ENCODE data around the gene FBLN1. TPM values are rescaled to one million over a fixed set of nuclear protein-coding genes. Genes with fewer than 3 reads are reported as not detected.

FBLN1 gene
- polyA plus RNA-seq, 1 of the 3 experiments (the other 2 are of a cell fraction), result 147 TPM

DNA sequence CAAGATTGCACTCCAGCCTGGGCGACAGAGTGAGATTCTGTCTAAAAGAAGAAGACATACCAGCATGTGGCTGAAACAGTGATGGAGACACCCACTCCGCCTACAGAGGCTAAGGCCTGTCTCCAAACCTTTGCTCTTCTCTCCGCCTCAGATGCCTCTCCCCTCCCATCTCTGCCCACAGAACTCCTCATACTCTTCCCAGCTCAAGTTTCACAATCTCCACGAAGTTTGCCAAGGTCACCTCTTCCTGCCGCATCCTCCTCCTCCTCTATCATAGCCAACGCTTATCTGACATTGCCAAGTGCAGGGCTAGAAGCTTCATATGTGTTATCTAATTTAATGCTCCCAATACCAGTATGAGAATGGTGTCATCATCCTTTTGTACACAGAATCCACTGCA lies 25.9 kb upstream of the FBLN1 start:
- Histone ChIP-seq H3K4me1 (ENCODE audit: control insufficient read depth in 1 of 2, insufficient read depth in 2 of 2, low read depth in 1 of 2, low read length in 1 of 2) (no peaks in the 10 kb centered on the region; a peak in 1 of 4 replicates), H3K27ac (ENCODE audit: low read depth in 2 of 2, low read length in 1 of 2) (no peak overlapping the region), H3K79me2 (ENCODE audit: insufficient read depth) (no peaks in the 10 kb centered on the region), H3K9me3 (no peaks in the 10 kb centered on the region; the same call in 1 of the 2 replicates), H3K36me3 (replicated peaks in 1 of 2; ENCODE audit: control insufficient read depth in 1 of 2, insufficient read depth in 2 of 2, low read length in 1 of 2) (no peaks in the 10 kb centered on the region), H4K20me1 (ENCODE audit: insufficient read depth) (no peaks in the 10 kb centered on the region), H3K27me3 (ENCODE audit: insufficient read depth) (no peaks in the 10 kb centered on the region), H3K4me2 (no peak overlapping the region), H2AFZ (ENCODE audit: low read depth) (no peak overlapping the region), H3K4me3 (ENCODE audit: low read depth in 2 of 2, low read length in 1 of 2) (no peak overlapping the region), H3K9ac (no peak overlapping the region), H3F3A (replicated peaks; ENCODE audit: insufficient read depth) (no peaks in the 10 kb centered on the region), H3K9me2 (no peaks in the 10 kb centered on the region)
- TF ChIP-seq RCOR1 (IDR thresholded peaks at IDR 0.05; ENCODE audit: low read length) (no peak), FOXM1 (IDR thresholded peaks at IDR 0.05; ENCODE audit: low read depth) (no peak)
- ChIA-PET CTCF (no interaction called here), POLR2A (no interaction called here)
- 82% methylated on average over 6 of the region's 6 CpGs for WGBS (ENCODE audit: low lambda C conversion rate)
- DNase-seq, result no peak

DNA sequence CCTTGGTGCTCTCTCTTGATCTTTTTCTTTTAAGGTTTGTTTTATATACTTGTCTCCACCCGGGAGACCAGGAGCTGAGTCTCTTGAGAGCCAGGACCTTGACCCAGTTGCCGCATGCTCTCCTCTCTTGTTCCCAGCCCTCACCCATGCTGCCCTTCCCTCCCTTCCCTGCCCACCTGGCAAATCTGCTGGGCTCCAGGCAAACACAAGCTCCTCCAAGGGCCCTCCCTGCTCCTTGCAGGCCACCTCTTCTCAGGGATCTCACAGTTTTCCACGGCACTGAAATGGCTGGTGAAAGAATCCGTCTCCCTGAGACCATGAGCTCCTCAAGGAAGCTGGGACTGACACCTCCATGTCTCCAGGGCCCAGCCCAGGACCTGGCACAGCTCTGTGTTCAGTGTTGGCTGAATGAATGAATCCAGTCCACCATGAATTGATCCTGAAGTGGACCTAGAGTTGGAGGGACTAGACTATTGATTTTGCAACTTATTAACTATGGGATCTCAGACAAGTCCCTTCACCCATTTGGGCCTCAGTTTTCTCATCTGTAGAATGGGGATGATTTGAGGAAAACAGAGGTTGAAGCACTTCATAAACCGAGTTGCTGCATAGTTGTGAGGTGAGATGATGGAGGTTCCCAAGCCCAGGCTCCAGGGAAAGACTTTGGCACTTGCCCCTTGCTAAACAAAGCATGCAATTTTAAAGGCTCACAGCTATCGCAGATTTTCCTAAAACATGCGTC lies 25.1 kb upstream of the FBLN1 start:
- ChIA-PET CTCF (interaction anchor here (1.1 kb wide), 1 partner anchor 19 kb away, joined by 3 read pairs; no protein-coding TSS in a partner anchor), POLR2A (no interaction called here)
- WGBS (ENCODE audit: low lambda C conversion rate), result 81% methylated on average over 7 of the region's 7 CpGs
- DNase-seq, result no peak
- TF ChIP-seq MEF2A (IDR thresholded peaks at IDR 0.05; ENCODE audit: borderline replicate concordance, low read depth) (no peak), RCOR1 (IDR thresholded peaks at IDR 0.05; ENCODE audit: low read length) (no peak), EP300 (IDR thresholded peaks at IDR 0.05; ENCODE audit: borderline replicate concordance in 1 of 2, low read depth in 1 of 2, low read length in 1 of 2) (no peak), EZH2phosphoT487 (IDR thresholded peaks at IDR 0.05; ENCODE audit: borderline replicate concordance, low read depth) (no peak)
- TF ChIP-seq, protein P1, sequence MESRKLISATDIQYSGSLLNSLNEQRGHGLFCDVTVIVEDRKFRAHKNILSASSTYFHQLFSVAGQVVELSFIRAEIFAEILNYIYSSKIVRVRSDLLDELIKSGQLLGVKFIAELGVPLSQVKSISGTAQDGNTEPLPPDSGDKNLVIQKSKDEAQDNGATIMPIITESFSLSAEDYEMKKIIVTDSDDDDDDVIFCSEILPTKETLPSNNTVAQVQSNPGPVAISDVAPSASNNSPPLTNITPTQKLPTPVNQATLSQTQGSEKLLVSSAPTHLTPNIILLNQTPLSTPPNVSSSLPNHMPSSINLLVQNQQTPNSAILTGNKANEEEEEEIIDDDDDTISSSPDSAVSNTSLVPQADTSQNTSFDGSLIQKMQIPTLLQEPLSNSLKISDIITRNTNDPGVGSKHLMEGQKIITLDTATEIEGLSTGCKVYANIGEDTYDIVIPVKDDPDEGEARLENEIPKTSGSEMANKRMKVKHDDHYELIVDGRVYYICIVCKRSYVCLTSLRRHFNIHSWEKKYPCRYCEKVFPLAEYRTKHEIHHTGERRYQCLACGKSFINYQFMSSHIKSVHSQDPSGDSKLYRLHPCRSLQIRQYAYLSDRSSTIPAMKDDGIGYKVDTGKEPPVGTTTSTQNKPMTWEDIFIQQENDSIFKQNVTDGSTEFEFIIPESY (IDR thresholded peaks at IDR 0.05; ENCODE audit: borderline replicate concordance, low read depth), result no peak
- H3K9ac ChIP-seq, result no peak overlapping the region
- H3K4me1 ChIP-seq (ENCODE audit: control insufficient read depth in 1 of 2, insufficient read depth in 2 of 2, low read depth in 1 of 2, low read length in 1 of 2), result no peaks in the 10 kb centered on the region; a peak in 1 of 4 replicates
- no peaks in the 10 kb centered on the region for H3K79me2 ChIP-seq (ENCODE audit: insufficient read depth)
- no peaks in the 10 kb centered on the region for H3F3A ChIP-seq (replicated peaks; ENCODE audit: insufficient read depth)
- no peak overlapping the region for H3K4me2 ChIP-seq
- no peaks in the 10 kb centered on the region for H3K27me3 ChIP-seq (ENCODE audit: insufficient read depth)
- no peaks in the 10 kb centered on the region for H3K36me3 ChIP-seq (replicated peaks in 1 of 2; ENCODE audit: control insufficient read depth in 1 of 2, insufficient read depth in 2 of 2, low read length in 1 of 2)
- no peaks in the 10 kb centered on the region; the same call in 1 of the 2 replicates for H3K9me3 ChIP-seq
- H2AFZ ChIP-seq (ENCODE audit: low read depth), result no peak overlapping the region
- no peak overlapping the region for H3K4me3 ChIP-seq (ENCODE audit: low read depth in 2 of 2, low read length in 1 of 2)
- H4K20me1 ChIP-seq (ENCODE audit: insufficient read depth), result no peaks in the 10 kb centered on the region
- no peaks in the 10 kb centered on the region for H3K9me2 ChIP-seq
- H3K27ac ChIP-seq (ENCODE audit: low read depth in 2 of 2, low read length in 1 of 2), result no peak overlapping the region

DNA sequence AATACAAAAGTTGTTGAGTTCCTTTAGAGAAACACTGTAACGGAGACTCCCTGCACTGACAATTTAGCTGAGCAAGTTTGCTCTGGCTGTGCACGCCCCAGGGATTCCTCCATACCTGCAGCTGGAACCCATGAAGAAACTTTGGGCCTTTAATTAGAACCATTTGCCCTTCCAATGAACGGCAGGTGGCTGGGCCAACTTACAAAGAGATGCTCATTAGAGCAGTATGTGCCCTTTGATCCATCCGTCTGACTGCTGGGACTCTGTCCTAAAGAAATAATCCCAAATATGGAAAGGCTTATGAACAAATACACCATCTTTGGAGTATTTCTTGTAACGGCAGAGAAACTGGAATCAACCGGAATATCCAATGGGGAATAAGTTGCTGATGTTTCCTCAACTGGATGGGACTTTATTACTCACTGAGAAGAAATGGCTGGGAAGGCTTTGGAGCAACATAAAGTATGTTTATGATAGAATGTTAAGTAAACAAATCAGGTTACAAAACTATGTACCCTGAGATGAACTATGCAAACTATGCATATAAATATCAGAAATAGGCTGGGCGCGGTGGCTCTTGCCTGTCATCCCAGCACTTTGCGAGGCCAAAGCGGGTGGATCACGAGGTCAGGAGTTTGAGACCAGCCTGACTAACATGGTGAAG lies 24.4 kb upstream of the FBLN1 start:
- H3K27ac ChIP-seq (ENCODE audit: low read depth in 2 of 2, low read length in 1 of 2), result 0 out of 4 replicates have a peak overlapping the region, but pooled peaks of 1 of the 2 experiments have one; percentile 14
- no peaks in the 10 kb centered on the region for H3F3A ChIP-seq (replicated peaks; ENCODE audit: insufficient read depth)
- 66% methylated on average over 11 of the region's 11 CpGs for WGBS (ENCODE audit: low lambda C conversion rate)
- no peak for DNase-seq
- H3K9ac ChIP-seq, result no peak overlapping the region
- ChIA-PET CTCF (interaction anchor here (1.1 kb wide), 1 partner anchor 20 kb away, joined by 3 read pairs; no protein-coding TSS in a partner anchor), POLR2A (no interaction called here)
- TF ChIP-seq ELF1 (IDR thresholded peaks at IDR 0.05) (no peak), TCF12 (IDR thresholded peaks at IDR 0.05) (peak; percentile 53; the same call in 1 of the 2 replicates), MXI1 (IDR thresholded peaks at IDR 0.05; ENCODE audit: low read depth, low read length) (no peak), EP300 (IDR thresholded peaks at IDR 0.05; ENCODE audit: borderline replicate concordance in 1 of 2, low read depth in 1 of 2, low read length in 1 of 2) (no peak), RAD21 (IDR thresholded peaks at IDR 0.05; ENCODE audit: low read length) (no peak)
- TF ChIP-seq, protein P2, sequence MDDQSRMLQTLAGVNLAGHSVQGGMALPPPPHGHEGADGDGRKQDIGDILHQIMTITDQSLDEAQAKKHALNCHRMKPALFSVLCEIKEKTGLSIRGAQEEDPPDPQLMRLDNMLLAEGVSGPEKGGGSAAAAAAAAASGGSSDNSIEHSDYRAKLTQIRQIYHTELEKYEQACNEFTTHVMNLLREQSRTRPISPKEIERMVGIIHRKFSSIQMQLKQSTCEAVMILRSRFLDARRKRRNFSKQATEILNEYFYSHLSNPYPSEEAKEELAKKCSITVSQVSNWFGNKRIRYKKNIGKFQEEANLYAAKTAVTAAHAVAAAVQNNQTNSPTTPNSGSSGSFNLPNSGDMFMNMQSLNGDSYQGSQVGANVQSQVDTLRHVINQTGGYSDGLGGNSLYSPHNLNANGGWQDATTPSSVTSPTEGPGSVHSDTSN (IDR thresholded peaks at IDR 0.05), result no peak
- TF ChIP-seq, protein P3, sequence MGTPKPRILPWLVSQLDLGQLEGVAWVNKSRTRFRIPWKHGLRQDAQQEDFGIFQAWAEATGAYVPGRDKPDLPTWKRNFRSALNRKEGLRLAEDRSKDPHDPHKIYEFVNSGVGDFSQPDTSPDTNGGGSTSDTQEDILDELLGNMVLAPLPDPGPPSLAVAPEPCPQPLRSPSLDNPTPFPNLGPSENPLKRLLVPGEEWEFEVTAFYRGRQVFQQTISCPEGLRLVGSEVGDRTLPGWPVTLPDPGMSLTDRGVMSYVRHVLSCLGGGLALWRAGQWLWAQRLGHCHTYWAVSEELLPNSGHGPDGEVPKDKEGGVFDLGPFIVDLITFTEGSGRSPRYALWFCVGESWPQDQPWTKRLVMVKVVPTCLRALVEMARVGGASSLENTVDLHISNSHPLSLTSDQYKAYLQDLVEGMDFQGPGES (IDR thresholded peaks at IDR 0.05; ENCODE audit: low read depth, low read length), result no peak
- H4K20me1 ChIP-seq (ENCODE audit: insufficient read depth), result no peaks in the 10 kb centered on the region
- H3K9me2 ChIP-seq, result no peaks in the 10 kb centered on the region
- H3K4me2 ChIP-seq, result no peak overlapping the region
- H3K36me3 ChIP-seq (replicated peaks in 1 of 2; ENCODE audit: control insufficient read depth in 1 of 2, insufficient read depth in 2 of 2, low read length in 1 of 2), result no peaks in the 10 kb centered on the region
- no peaks in the 10 kb centered on the region; the same call in 1 of the 2 replicates for H3K9me3 ChIP-seq
- H3K4me1 ChIP-seq (ENCODE audit: control insufficient read depth in 1 of 2, insufficient read depth in 2 of 2, low read depth in 1 of 2, low read length in 1 of 2), result no peaks in the 10 kb centered on the region; a peak in 1 of 4 replicates
- no peaks in the 10 kb centered on the region for H3K27me3 ChIP-seq (ENCODE audit: insufficient read depth)
- H3K79me2 ChIP-seq (ENCODE audit: insufficient read depth), result no peaks in the 10 kb centered on the region
- no peak overlapping the region for H3K4me3 ChIP-seq (ENCODE audit: low read depth in 2 of 2, low read length in 1 of 2)
- no peak overlapping the region for H2AFZ ChIP-seq (ENCODE audit: low read depth)
